Fibroblast of gingiva (primary cell): ENCODE measurements around the gene DOCK3.
"Not testable (repeated sequence)": the region's sequence is repeated elsewhere in the genome, so short reads cannot be mapped to it uniquely, and the experiment has no call there.

ENCODE experiments used
- DNase-seq: peaks from one replicate; pipeline ENCODE4 v3.0.0-alpha.2; 2011; ENCODE audit warnings: low read depth

Gene DOCK3

DNA sequence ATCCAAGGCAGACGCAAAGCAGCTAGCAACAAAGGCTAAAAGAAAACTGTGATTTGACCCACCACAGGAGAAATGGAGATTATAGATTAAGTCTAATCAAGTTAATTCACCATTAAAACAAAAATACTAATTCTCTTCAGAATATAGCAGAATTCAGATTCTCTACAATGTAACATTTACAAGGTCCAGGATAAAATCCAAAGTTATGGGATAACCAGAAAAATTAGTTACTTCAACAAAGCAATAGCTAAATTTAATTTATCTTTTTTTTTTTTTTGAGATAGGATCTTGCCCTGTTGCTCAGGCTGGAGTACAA lies 425.8 kb downstream of the DOCK3 start:
- DNase-seq, result no peak

GRCh38 chr3:51102396-51102795 lies 427.7 kb downstream of the DOCK3 start:
- DNase-seq, result no peak

DNA sequence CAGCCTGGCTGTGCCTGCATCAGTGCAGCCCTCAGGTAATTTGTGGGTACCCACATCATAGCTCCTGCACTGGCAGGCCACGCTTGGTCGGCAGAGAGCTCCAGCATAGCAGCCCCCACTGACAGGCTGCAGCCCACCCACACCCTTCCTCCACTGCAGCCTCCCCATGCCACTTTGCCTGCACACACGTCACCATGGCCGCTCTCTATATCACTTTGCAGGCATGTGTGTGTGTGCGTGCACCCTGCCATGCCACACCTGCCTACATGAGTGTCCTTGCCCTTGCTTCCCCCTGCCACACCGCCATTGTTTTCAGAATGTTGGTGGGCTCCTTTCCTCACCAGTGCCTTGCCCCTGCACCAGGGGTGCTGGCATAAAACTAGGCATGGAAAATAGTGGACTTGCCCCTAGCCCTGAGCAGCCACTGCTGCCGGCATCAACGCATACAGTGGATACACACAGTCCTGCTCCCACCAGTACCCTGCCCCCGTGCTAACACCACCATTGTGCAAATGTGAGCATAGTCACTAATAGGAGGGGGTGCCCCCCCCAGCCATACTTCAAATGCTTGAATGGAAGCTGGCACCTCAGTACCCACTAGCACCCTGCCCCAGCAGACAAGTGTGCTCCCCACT lies 431.6 kb downstream of the DOCK3 start:
- no peak for DNase-seq

- DNase-seq, result no peak
Measured at GRCh38 chr3:51110586-51110985, 435.9 kb downstream of the DOCK3 start.

DNA sequence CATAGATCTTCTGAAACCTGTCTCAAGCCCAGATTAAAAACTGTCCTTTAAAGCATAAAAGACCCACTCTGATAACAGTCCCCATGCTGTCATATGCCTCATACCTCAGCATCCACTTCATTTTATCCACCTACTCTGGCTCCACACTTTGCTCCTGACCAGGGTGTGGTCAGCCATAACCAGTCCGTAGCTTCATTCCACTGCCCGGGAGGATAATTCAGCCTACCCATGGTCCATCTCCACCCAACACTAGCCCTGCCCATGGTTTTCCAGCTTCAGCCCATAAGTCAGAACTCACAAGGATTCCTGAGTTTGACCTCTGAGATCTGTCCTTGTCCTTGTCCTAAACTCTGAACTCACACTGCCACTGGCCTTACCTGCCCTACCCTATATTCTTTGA lies 448.2 kb downstream of the DOCK3 start:
- no peak for DNase-seq

DNA sequence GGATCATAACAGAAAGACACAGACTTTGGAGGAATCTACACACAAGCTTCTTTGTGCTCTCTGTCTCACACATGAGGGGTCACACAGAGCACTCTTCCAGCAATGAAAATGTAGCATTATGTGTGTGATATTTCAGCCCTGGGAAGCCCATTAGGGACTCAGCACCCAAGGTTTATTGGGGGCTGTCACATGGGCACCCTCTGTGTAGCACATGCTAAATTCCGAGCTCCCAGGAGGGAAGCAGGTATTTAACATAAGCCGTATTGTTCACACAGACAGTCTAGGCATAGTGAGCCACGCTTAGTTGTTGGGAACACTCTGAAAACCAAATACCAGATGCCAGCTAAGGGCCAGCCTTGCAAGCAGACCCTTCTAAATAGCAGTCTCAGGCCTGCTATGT lies 448.8 kb downstream of the DOCK3 start:
- no peak for DNase-seq

DNA sequence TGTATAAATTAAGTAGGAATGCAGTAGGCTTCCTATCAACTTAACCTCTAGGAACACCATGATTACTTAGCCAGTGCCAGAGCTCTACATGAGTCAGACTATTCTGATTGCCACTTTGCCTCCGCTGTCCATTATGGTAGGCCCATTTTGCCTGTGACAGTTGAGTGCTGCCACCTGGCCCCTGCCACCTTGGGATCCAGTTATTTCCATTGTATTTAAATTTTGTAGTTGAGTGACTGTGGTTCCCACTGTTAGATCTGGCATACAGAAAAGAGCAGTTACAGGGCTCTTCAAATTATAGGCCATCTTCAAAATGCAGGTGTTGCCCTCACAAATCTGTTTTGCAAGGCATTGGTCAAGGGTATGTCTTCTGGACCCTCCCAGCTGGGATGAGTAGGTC lies 456.9 kb downstream of the DOCK3 start:
- not testable (repeated sequence) for DNase-seq

- no peak for DNase-seq
Measured at GRCh38 chr3:51137715-51138114, 463.0 kb downstream of the DOCK3 start.

- no peak for DNase-seq
Measured at GRCh38 chr3:51139616-51140015, 464.9 kb downstream of the DOCK3 start.

- DNase-seq, result no peak
Measured at GRCh38 chr3:51141573-51141972, 466.8 kb downstream of the DOCK3 start.

GRCh38 chr3:51145811-51146585 lies 471.3 kb downstream of the DOCK3 start:
- no peak for DNase-seq

- DNase-seq, result no peak
Measured at GRCh38 chr3:51146781-51147180, 472.1 kb downstream of the DOCK3 start.

GRCh38 chr3:51156147-51156546 lies 481.4 kb downstream of the DOCK3 start:
- no peak for DNase-seq

DNA sequence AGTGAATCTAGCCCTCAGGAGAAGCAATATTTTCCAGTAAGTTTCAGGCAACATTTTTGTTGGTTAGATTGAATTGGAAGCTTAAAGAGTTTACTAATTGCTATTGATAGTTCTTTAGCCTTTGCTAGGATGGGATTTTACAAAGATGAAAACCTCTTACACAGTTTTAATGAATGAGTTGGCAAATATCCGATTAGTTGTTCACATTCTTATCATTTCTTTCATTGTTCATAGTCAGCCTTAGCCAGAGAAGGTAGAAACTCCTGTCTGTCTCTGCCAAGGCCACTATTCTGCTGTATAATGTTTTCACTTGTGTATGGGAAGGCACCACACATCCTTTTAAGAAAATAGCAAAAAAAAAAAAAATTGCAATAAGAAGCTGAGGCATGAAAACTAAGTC lies 488.3 kb downstream of the DOCK3 start:
- no peak for DNase-seq

DNA sequence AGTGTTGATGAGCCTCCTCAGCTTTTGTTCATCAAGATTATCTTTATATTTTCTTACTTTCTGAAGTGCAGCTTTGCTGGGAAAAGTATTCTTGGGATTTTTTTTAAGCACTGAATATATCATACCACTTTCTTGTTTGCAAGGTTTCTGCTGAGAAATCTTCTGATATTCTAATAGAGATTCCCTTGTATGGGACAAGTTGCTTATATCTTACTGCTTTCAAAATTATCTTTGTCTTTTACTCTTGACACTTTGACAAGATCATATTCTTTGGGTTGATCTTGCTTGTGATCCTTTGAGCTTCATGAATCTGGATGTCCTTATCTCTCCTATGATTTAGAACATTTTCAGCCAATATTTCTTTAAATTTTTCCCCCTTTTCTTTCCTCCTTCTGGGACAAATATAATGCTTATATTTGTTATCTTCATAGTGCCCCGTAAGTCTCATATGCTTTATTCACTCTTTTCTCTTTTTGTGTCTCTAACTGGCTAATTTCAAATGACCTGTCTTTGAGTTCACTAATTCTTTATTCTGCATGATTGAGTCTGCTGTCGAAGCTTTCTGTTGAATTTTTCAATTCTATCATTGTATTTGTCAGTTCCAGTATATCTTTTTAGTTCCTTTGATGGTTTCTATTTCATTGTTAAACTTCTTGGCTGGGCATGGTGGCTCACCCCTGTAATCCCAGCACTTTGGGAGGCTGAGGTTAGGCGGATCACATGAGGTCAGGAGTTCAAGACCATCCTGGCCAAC lies 499.0 kb downstream of the DOCK3 start:
- no peak for DNase-seq

GRCh38 chr3:51176923-51177322 lies 502.2 kb downstream of the DOCK3 start:
- no peak for DNase-seq

GRCh38 chr3:51186446-51186845 lies 511.7 kb downstream of the DOCK3 start:
- DNase-seq, result not testable (repeated sequence)

DNA sequence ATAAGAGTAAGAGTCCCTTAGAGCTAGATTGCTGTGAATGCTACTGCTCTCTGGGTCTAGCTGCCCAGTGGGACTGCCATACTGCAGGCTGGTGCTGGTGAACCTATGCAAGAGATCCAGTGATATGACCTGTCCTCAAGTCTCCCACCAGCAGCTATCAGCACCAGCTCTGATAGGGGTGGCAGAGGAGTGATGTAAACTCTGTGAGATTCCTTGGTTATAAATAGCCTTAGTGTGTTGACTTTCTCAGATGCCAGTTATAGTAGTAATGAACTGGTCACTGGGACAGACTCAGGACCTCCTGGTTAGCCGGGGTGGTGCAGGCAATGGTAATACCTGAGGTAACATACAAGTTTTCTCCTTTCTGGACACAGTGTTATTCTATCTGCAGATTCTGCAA lies 515.5 kb downstream of the DOCK3 start:
- no peak for DNase-seq

DNA sequence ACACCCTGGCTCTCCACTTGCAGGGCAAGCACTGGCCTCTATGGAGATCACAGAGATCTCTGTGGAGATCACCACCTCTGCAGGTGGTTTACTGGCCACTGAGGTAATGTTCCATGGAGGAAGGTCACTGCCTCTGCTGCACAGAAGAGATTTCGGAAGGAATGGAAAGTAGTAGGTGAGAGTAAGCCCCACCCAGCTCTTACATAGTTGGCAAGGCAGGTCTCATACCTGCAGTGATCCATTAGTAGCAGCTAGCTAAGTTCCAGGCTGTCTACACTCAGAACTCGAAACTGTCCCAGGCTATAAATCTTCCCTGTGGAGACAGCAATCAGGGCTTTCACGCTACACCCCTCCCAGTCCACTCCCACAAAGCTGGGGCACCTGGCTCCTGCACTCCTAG lies 516.1 kb downstream of the DOCK3 start:
- DNase-seq, result no peak

DNA sequence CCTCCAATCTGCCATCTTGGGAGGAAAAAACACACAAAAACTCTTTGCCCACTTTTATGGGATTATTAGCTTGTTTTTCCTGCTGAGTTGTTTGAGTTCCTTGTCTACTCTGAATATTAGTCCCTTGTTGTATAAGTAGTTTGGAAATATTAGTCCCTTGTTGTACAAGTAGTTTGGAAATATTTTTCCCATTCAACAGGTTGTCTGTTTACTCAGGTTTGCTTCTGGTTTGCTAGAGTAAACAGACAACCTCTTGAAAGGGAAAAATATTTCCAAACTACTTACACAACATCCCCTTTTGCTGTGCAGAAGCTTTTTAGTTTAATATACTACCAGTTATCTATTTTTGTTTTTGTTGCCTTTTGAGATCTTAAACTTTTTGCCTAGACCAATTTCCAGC lies 517.0 kb downstream of the DOCK3 start:
- DNase-seq, result no peak

GRCh38 chr3:51198477-51198876 lies 523.8 kb downstream of the DOCK3 start:
- no peak for DNase-seq

DNA sequence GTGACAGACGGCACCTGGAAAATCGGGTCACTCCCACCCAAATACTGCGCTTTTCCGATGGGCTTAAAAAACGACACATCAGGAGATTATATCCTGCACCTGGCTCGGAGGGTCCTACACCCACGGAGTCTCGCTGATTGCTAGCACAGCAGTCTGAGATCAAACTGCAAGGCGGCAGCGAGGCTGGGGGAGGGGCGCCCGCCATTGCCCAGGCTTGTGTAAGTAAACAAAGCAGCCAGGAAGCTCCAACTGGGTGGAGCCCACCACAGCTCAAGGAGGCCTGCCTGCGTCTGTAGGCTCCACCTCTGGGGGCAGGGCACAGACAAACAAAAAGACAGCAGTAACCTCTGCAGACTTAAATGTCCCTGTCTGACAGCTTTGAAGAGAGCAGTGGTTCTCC lies 524.6 kb downstream of the DOCK3 start:
- not testable (repeated sequence) for DNase-seq

- DNase-seq, result no peak
Measured at GRCh38 chr3:51216291-51216690, 541.6 kb downstream of the DOCK3 start.
